Measurements from ENCODE around the gene PIAS1.
"Not testable (repeated sequence)": the region's sequence is repeated elsewhere in the genome, so short reads cannot be mapped to it uniquely, and the experiment has no call there.

DNA sequence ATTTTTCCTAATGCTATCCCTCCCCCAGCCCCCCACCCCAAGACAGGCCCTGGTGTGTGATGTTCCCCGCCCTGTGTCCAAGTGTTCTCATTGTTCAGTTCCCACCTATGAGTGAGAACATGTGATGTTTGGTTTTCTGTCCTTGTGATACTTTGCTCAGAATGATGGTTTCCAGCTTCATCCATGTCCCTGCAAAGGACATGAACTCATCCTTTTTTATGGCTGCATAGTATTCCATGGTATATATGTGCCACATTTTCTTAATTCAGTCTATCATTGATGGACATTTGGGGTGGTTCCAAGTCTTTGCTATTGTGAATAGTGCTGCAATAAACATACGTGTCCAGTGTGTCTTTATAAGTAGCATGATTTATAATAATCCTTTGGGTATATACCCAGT is 117.9 kb downstream of the PIAS1 start:
- TF ChIP-seq, protein P1, sequence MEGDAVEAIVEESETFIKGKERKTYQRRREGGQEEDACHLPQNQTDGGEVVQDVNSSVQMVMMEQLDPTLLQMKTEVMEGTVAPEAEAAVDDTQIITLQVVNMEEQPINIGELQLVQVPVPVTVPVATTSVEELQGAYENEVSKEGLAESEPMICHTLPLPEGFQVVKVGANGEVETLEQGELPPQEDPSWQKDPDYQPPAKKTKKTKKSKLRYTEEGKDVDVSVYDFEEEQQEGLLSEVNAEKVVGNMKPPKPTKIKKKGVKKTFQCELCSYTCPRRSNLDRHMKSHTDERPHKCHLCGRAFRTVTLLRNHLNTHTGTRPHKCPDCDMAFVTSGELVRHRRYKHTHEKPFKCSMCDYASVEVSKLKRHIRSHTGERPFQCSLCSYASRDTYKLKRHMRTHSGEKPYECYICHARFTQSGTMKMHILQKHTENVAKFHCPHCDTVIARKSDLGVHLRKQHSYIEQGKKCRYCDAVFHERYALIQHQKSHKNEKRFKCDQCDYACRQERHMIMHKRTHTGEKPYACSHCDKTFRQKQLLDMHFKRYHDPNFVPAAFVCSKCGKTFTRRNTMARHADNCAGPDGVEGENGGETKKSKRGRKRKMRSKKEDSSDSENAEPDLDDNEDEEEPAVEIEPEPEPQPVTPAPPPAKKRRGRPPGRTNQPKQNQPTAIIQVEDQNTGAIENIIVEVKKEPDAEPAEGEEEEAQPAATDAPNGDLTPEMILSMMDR (IDR thresholded peaks at IDR 0.05): not testable (repeated sequence)
- not testable (repeated sequence) for TF ChIP-seq POLR2A (IDR thresholded peaks at IDR 0.05)

Data from tibial nerve (tissue), 3 donors.